WTC11 (cell line): ENCODE results near the gene LDB2.

Experiments used
- CTCF ChIP-seq: fragments of 200-600 bp; IDR thresholded peaks from 2 replicates; pipeline ENCODE4 v1.8.0; 2022; ENCODE audit warnings: antibody characterized with exemption
- KAT7 ChIP-seq: sonication (generic); formaldehyde crosslinking; IDR thresholded peaks from 2 replicates; pipeline ENCODE4 v1.8.1; 2023; ENCODE audit warnings: missing genetic modification reagents, mild to moderate bottlenecking, borderline replicate concordance

DNA sequence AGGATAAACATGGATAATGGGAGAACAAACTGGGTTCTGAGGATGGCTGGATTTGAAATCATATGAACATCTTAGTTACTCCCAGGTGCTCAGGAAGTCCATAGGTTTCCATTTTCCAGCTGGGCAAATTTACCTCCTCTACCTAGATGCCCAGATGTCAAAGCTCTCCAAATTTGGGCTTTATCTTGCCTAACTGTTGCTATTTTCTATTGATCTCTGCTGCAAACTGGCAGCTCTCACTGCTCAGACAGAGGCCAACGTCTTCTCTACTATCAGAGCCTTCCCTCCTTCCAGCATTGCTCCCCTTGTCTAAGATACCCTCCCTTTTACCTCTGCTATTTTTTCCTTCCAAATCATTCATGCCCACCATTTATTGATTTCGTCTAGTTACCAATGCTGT lies 62.1 kb downstream of the LDB2 start:
- TF ChIP-seq CTCF (no peak), KAT7 (no peak)
